HEK293 (cell line): ENCODE data around the gene RCN2.

Experiments used
- CTCF ChIA-PET: fragments of 350-600 bp; formaldehyde crosslinking; extraction: SDS; loops from one replicate; lab custom pipeline; 2021; ENCODE audit warnings: antibody characterized with exemption; lab: Yijun Ruan, JAX
- POLR2A ChIA-PET: fragments of 300-600 bp; formaldehyde crosslinking; extraction: SDS; loops from one replicate; lab custom pipeline; 2020; ENCODE audit warnings: antibody characterized with exemption, inconsistent platforms; lab: Yijun Ruan, JAX
- H3K27ac ChIP-seq: fragments of 200-500 bp; sonication (Bioruptor generic); 2 replicates; pipeline ENCODE4 v1.5.1; 2014; ENCODE audit warnings: low read depth, low read length, control low read depth, inconsistent platforms; ENCODE audit errors: extremely low read depth
- H3K36me3 ChIP-seq, 2 experiments: fragments of 200-500 bp in 1 of 2; sonication (Bioruptor generic) in 1 of 2; 1 replicate in 1 of 2; 2 replicates in 1 of 2; pipeline ENCODE4 v1.5.1; 2014 to 2017; ENCODE audit warnings: inconsistent platforms in 2 of 2, low read length in 2 of 2; ENCODE audit not compliant: control insufficient read depth in 2 of 2, insufficient read depth in 1 of 2
- H3K4me1 ChIP-seq: fragments of 200-500 bp; sonication (Bioruptor generic); 2 replicates; pipeline ENCODE4 v1.5.1; 2014; ENCODE audit warnings: mild to moderate bottlenecking, low read length, inconsistent platforms; ENCODE audit not compliant: control insufficient read depth, insufficient read depth
- H3K4me3 ChIP-seq: 2 replicates; pipeline ENCODE4 v1.5.1; 2011; ENCODE audit warnings: low read depth, mild to moderate bottlenecking, control low read depth, low read length, moderate library complexity
- H3K9me3 ChIP-seq: fragments of 200-500 bp; sonication (Bioruptor generic); 2 replicates; pipeline ENCODE4 v1.5.1; 2014; ENCODE audit warnings: low read depth, low read length, inconsistent platforms; ENCODE audit not compliant: control insufficient read depth, insufficient read depth
- GLI2 ChIP-seq: fragments of 450-650 bp; formaldehyde crosslinking; IDR thresholded peaks from 2 replicates; pipeline ENCODE4; 2017; ENCODE audit warnings: missing biosample characterization, missing genetic modification characterization, low read depth, borderline replicate concordance
- HOXD13 ChIP-seq: sonication (generic); formaldehyde crosslinking; IDR thresholded peaks from 2 replicates; pipeline ENCODE4 v1.8.0; 2022; ENCODE audit warnings: missing genetic modification reagents, borderline replicate concordance
- SCRT1 ChIP-seq: fragments of 450-650 bp; formaldehyde crosslinking; IDR thresholded peaks from 2 replicates; pipeline ENCODE4 v1.5.1; 2016; ENCODE audit warnings: missing biosample characterization, missing genetic modification characterization, borderline replicate concordance
- SCRT2 ChIP-seq: fragments of 450-650 bp; formaldehyde crosslinking; IDR thresholded peaks from 2 replicates; pipeline ENCODE4 v1.5.1; 2016; ENCODE audit warnings: missing biosample characterization, missing genetic modification characterization
- SETDB1 ChIP-seq: IDR thresholded peaks from one replicate; pipeline ENCODE4 v1.6.1; 2017; ENCODE audit warnings: mild to moderate bottlenecking, low read length, moderate library complexity, mixed read lengths; ENCODE audit not compliant: insufficient read length
- SP2 ChIP-seq: fragments of 450-650 bp; formaldehyde crosslinking; IDR thresholded peaks from 2 replicates; pipeline ENCODE4 v1.5.1; 2016; ENCODE audit warnings: missing biosample characterization, missing genetic modification characterization
- ZFHX2 ChIP-seq: fragments of 450-650 bp; formaldehyde crosslinking; conservative IDR thresholded peaks from 2 replicates; pipeline ENCODE4 v1.5.1; 2016; ENCODE audit warnings: missing biosample characterization, missing genetic modification characterization
- ZNF211 ChIP-seq: fragments of 450-650 bp; formaldehyde crosslinking; IDR thresholded peaks from 2 replicates; pipeline ENCODE4 v1.5.1; 2016; ENCODE audit warnings: low read depth, missing biosample characterization, missing genetic modification characterization
- ZNF416 ChIP-seq: fragments of 450-650 bp; formaldehyde crosslinking; IDR thresholded peaks from 2 replicates; pipeline ENCODE4 v1.5.1; 2016; ENCODE audit warnings: missing biosample characterization, missing genetic modification characterization
- TF ChIP-seq, protein P1 (sequence below): fragments of 450-650 bp; formaldehyde crosslinking; IDR thresholded peaks from 2 replicates; pipeline ENCODE4 v1.5.1; 2016; ENCODE audit warnings: missing biosample characterization, missing genetic modification characterization, borderline replicate concordance

Gene RCN2

DNA sequence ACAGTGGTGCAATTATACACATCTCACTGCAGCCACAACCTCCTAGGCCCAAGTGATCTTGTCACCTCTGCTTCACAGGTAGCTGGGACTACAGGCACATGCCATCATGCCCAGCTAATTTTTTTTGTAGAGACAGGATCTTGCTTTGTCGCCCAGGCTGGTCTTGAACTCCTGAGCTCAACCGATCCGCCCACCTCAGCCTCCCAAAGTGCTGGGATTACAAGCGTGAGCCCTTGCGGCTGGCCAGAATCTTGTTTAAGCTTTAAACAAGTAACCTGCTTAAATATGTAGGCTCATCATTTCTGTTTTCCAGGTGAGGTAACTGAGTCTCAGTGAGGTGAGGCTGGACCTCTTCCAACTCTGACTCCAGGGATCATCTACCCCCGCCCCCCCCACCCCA is 55.7 kb downstream of the RCN2 start:
- Histone ChIP-seq H3K27ac (no peak overlapping the region), H3K9me3 (no peaks in the 10 kb centered on the region)

DNA sequence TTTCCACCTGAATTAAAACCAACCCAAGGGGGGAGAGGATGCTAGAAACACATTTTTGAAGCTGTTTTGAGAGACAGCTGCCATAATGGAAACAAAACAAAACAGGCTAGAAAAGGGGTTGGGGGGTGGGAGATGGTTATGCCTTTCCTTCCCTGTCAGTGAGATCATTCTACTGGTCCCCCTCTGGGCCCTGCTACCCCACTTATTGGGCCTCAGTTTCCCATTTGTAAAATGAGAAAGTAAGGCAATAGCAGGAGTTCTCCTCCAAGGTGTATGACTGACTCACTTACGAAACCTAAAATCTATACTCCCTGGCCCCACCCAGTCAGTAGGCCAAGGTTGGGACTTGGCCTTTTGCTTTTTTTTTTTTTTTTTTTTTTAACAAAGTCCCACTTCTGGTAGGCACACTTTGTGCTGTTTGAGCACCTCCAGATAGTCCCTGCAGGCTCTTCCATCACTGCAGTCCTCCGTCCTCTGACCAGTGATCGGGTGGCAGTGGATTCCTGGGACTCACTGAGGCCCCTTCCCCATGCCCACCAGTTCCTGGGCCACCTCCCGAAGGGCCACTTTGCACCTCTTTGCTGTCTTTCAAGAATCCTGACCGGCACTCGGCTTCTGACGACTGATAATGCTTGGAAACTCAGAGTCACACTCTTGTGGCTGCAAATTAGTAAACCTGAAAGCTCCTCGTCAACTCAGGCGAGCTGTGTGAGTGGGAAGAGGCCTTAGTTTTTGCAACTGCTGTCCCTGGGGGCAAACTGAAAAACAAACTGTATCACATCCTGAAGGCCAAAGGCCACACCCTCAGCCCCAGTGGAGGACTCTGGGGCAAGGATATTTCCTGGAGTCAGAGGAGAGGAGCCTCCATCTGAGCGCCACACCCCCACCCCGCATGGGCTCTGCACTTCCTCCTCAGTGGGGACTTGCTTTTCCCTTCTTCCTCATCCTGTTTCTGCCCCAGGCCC is 56.6 kb downstream of the RCN2 start:
- Histone ChIP-seq H3K4me3 (no peak overlapping the region), H3K9me3 (no peaks in the 10 kb centered on the region)
- CTCF ChIA-PET = interaction anchor here (0.6 to 2.5 kb wide), 5 partner anchors 10 to 428 kb away, joined by 4 to 7 read pairs (median 5); no protein-coding TSS in a partner anchor
- no peak for TF ChIP-seq ZFHX2 (tag by site-specific recombination)
- TF ChIP-seq, protein P1, sequence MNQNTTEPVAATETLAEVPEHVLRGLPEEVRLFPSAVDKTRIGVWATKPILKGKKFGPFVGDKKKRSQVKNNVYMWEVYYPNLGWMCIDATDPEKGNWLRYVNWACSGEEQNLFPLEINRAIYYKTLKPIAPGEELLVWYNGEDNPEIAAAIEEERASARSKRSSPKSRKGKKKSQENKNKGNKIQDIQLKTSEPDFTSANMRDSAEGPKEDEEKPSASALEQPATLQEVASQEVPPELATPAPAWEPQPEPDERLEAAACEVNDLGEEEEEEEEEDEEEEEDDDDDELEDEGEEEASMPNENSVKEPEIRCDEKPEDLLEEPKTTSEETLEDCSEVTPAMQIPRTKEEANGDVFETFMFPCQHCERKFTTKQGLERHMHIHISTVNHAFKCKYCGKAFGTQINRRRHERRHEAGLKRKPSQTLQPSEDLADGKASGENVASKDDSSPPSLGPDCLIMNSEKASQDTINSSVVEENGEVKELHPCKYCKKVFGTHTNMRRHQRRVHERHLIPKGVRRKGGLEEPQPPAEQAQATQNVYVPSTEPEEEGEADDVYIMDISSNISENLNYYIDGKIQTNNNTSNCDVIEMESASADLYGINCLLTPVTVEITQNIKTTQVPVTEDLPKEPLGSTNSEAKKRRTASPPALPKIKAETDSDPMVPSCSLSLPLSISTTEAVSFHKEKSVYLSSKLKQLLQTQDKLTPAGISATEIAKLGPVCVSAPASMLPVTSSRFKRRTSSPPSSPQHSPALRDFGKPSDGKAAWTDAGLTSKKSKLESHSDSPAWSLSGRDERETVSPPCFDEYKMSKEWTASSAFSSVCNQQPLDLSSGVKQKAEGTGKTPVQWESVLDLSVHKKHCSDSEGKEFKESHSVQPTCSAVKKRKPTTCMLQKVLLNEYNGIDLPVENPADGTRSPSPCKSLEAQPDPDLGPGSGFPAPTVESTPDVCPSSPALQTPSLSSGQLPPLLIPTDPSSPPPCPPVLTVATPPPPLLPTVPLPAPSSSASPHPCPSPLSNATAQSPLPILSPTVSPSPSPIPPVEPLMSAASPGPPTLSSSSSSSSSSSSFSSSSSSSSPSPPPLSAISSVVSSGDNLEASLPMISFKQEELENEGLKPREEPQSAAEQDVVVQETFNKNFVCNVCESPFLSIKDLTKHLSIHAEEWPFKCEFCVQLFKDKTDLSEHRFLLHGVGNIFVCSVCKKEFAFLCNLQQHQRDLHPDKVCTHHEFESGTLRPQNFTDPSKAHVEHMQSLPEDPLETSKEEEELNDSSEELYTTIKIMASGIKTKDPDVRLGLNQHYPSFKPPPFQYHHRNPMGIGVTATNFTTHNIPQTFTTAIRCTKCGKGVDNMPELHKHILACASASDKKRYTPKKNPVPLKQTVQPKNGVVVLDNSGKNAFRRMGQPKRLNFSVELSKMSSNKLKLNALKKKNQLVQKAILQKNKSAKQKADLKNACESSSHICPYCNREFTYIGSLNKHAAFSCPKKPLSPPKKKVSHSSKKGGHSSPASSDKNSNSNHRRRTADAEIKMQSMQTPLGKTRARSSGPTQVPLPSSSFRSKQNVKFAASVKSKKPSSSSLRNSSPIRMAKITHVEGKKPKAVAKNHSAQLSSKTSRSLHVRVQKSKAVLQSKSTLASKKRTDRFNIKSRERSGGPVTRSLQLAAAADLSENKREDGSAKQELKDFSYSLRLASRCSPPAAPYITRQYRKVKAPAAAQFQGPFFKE = no peak
- TF ChIP-seq GLI2 = no peak
- no peak for TF ChIP-seq SP2
- TF ChIP-seq ZNF416 (tag by site-specific recombination) = no peak
- TF ChIP-seq, all 188 proteins: peak for 0
- Histone ChIP-seq H3K27ac (no peak overlapping the region), H3K36me3 (no peaks in the 10 kb centered on the region), H3K4me1 (no peaks in the 10 kb centered on the region)
- POLR2A ChIA-PET = no interaction called here

More for the DNA sequence above, 55.7 kb downstream of the RCN2 start:
- ChIA-PET POLR2A (no interaction called here), CTCF (interaction anchor here (0.7 to 1.1 kb wide), 5 partner anchors 9 to 1283 kb away, joined by 4 to 5 read pairs (median 4); no protein-coding TSS in a partner anchor)
- H3K4me1 ChIP-seq = no peaks in the 10 kb centered on the region
- TF ChIP-seq SETDB1 = no peak
- no peaks in the 10 kb centered on the region for H3K36me3 ChIP-seq
- no peak overlapping the region for H3K4me3 ChIP-seq

- Histone ChIP-seq H3K4me1 (no peaks in the 10 kb centered on the region), H3K9me3 (no peaks in the 10 kb centered on the region), H3K27ac (no peak overlapping the region), H3K4me3 (no peak overlapping the region), H3K36me3 (no peaks in the 10 kb centered on the region)
- POLR2A ChIA-PET = no interaction called here
- TF ChIP-seq SCRT1 = 0 out of 2 replicates have a peak, but pooled peaks have one; percentile 45
- TF ChIP-seq ZNF211 (tag by site-specific recombination) = no peak
- CTCF ChIA-PET = interaction anchor here (0.6 to 2.5 kb wide), 5 partner anchors 11 to 554 kb away, joined by 3 to 7 read pairs (median 4); no protein-coding TSS in a partner anchor
Observed at GRCh38 chr15:76988867-76989780, 57.6 kb downstream of the RCN2 start.

GRCh38 chr15:76991048-76991447 is 59.5 kb downstream of the RCN2 start:
- Histone ChIP-seq H3K36me3 (no peaks in the 10 kb centered on the region), H3K27ac (no peak overlapping the region), H3K4me3 (no peak overlapping the region), H3K9me3 (no peaks in the 10 kb centered on the region), H3K4me1 (no peaks in the 10 kb centered on the region)
- POLR2A ChIA-PET = no interaction called here
- TF ChIP-seq SCRT2 (peak; percentile 77), HOXD13 (CRISPR knock-in tag) (no peak)
- CTCF ChIA-PET = no interaction called here
